ENCODE measurements around the gene ASIP.

Gene ASIP

DNA sequence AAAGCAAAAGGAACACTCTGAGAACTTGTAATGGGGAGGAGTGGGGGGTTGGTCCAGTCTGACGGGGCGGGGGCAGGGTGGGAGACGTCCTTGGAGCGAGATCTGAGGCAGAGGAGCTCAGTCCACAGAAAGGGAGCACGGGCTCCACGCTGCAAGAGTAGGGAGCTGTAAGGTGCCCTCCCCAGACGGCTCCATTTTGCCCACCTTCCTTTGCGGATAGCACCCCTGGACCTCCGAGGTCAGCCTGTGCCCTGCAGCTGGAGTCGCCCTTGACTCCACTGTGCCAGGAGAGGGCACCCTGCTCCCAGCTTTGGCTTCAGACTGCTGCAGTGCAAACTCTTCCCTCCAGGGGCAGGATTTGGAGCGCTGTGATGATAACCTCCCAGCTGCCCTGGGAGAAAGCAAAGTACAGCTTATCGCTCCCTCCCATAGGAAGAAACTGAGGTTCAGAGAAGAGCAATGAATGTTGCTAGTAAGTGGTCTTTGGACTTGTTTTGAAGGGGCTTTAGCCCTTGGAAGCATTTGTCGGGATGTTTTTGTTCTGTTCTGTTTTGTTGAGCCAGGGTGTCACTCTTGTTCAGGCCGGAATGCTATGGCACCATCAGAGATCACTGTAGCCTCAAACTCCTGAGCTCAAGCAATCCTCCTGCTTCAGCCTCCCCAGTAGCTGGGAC is 71.5 kb downstream of the ASIP start:
- DNase-seq = peak; percentile 94

- no peak for DNase-seq
Observed at GRCh38 chr20:34315236-34315635, 74.0 kb downstream of the ASIP start.

DNA sequence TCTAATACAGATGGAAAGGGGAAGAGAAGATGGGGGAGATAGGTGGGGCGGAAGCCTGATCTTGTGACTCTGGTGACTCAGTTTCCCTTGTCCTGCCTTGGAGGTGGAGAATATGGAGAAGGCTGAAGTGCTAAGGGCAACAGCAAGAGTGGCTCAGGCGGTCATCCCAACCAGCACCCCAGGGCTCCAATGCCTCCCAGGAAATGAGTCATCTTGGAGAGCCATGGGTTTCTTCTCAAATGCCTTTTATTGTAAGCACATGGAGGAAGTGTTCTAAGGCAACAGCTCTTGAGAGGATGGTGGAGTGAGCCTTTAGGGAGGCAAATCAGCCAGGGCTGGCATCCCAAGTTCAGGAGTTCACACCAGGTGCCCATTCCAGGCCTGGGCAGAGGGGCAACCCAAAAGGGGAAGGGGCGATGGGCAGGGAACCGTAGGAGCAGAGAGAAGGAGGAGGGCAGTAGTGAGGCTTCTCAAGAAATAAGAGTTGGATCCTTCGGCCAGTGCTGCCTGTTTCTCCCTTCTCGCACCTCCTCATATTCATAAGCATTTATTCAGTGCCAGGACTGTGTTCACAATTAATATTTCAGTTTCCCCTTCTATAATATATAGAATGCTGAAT is 75.1 kb downstream of the ASIP start:
- DNase-seq = no peak

Data from activated CD8-positive, alpha-beta memory T cell treated with anti-CD3 and anti-CD28 coated beads for 24 hours (primary cell).